ENCODE measurements around the gene KIRREL1. TPM values are rescaled to one million over a fixed set of nuclear protein-coding genes. Genes with fewer than 3 reads are reported as not detected.

The KIRREL1 gene
- total RNA-seq, 1 donor from 2014 or later, result 166 TPM

- Mint-ChIP-seq H3K36me3 (ENCODE audit: low read depth) (peaks cover 13% of the 10 kb centered on the region), H3K27ac (ENCODE audit: unreplicated experiment) (peak overlapping the region; percentile 85), H3K9me3 (ENCODE audit: low read depth) (no peaks in the 10 kb centered on the region), H3K4me3 (ENCODE audit: unreplicated experiment) (no peak overlapping the region), H3K27me3 (ENCODE audit: low read depth) (no peaks in the 10 kb centered on the region), H3K4me1 (ENCODE audit: low read depth) (peaks cover 90% of the 10 kb centered on the region)
- TF ChIP-seq CTCF (IDR thresholded peaks at IDR 0.05), result no peak
- no peak for DNase-seq (ENCODE audit: low spot score)
These were observed 77.7 kb downstream of the KIRREL1 start for GRCh38 chr1:158071138-158071537.

- Mint-ChIP-seq H3K27me3 (ENCODE audit: low read depth) (no peaks in the 10 kb centered on the region), H3K4me1 (ENCODE audit: low read depth) (peaks cover 70% of the 10 kb centered on the region), H3K9me3 (ENCODE audit: low read depth) (no peaks in the 10 kb centered on the region)
These were observed 81.6 kb downstream of the KIRREL1 start for GRCh38 chr1:158075078-158075477.

GRCh38 chr1:158076441-158076840 lies 83.0 kb downstream of the KIRREL1 start:
- no peak for DNase-seq (ENCODE audit: low spot score)
- Mint-ChIP-seq H3K36me3 (ENCODE audit: low read depth) (peaks cover 32% of the 10 kb centered on the region), H3K4me1 (ENCODE audit: low read depth) (peaks cover 57% of the 10 kb centered on the region), H3K9me3 (ENCODE audit: low read depth) (no peaks in the 10 kb centered on the region), H3K27ac (ENCODE audit: unreplicated experiment) (peak overlapping the region; percentile 62), H3K27me3 (ENCODE audit: low read depth) (no peaks in the 10 kb centered on the region), H3K4me3 (ENCODE audit: unreplicated experiment) (no peak overlapping the region)
- TF ChIP-seq CTCF (IDR thresholded peaks at IDR 0.05), result no peak

More at GRCh38 chr1:158075078-158075477, 81.6 kb downstream of the KIRREL1 start:
- peaks cover 26% of the 10 kb centered on the region for H3K36me3 Mint-ChIP-seq (ENCODE audit: low read depth)
- no peak for DNase-seq (ENCODE audit: low spot score)
- H3K27ac Mint-ChIP-seq (ENCODE audit: unreplicated experiment), result no peak overlapping the region
- no peak for TF ChIP-seq CTCF (IDR thresholded peaks at IDR 0.05)
- H3K4me3 Mint-ChIP-seq (ENCODE audit: unreplicated experiment), result no peak overlapping the region

- Mint-ChIP-seq H3K4me3 (ENCODE audit: unreplicated experiment) (no peak overlapping the region), H3K4me1 (ENCODE audit: low read depth) (peaks cover 46% of the 10 kb centered on the region), H3K27ac (ENCODE audit: unreplicated experiment) (no peak overlapping the region)
These were observed 84.2 kb downstream of the KIRREL1 start for GRCh38 chr1:158077411-158078256.

More at GRCh38 chr1:158077411-158078256, 84.2 kb downstream of the KIRREL1 start:
- TF ChIP-seq CTCF (IDR thresholded peaks at IDR 0.05), result no peak
- Mint-ChIP-seq H3K9me3 (ENCODE audit: low read depth) (no peaks in the 10 kb centered on the region), H3K27me3 (ENCODE audit: low read depth) (no peaks in the 10 kb centered on the region), H3K36me3 (ENCODE audit: low read depth) (peaks cover 29% of the 10 kb centered on the region)
- DNase-seq (ENCODE audit: low spot score), result no peak
